Neural progenitor cell (in vitro differentiated cells): ENCODE results near the gene SMIM38. TPM values are rescaled to one million over a fixed set of nuclear protein-coding genes. Genes with fewer than 3 reads are reported as not detected.

Experiments used
- DNase-seq: peaks from one replicate; pipeline ENCODE4 v3.0.0-alpha.2; 2016; ENCODE audit warnings: low spot score
- H2AFZ ChIP-seq: fragments of 200-600 bp; sonication (generic); replicated peaks from 2 replicates; pipeline ENCODE4 v1.6.1; 2016; ENCODE audit warnings: antibody characterized with exemption
- H3F3A ChIP-seq: fragments of 200-600 bp; sonication (generic); 2 replicates; pipeline ENCODE4 v1.6.1; 2016; ENCODE audit warnings: antibody characterized with exemption, low read depth
- H3K27ac ChIP-seq: fragments of 200-600 bp; sonication (generic); 2 replicates; pipeline ENCODE4 v1.5.1; 2016; ENCODE audit warnings: mild to moderate bottlenecking
- H3K27me3 ChIP-seq: fragments of 200-600 bp; sonication (generic); 2 replicates; pipeline ENCODE4 v1.6.1; 2016; ENCODE audit warnings: mild to moderate bottlenecking, moderate library complexity
- H3K36me3 ChIP-seq: fragments of 200-600 bp; sonication (generic); 2 replicates; pipeline ENCODE4 v1.5.1; 2016
- H3K4me1 ChIP-seq: fragments of 200-600 bp; sonication (generic); 2 replicates; pipeline ENCODE4 v1.6.1; 2016; ENCODE audit warnings: mixed run types
- H3K4me2 ChIP-seq: fragments of 200-600 bp; sonication (generic); 2 replicates; pipeline ENCODE4 v1.6.1; 2016
- H3K4me3 ChIP-seq: fragments of 200-600 bp; sonication (generic); 2 replicates; pipeline ENCODE4 v1.5.1; 2016
- H3K79me2 ChIP-seq: fragments of 200-600 bp; sonication (generic); 2 replicates; pipeline ENCODE4 v1.6.1; 2016; ENCODE audit warnings: low read depth
- H3K9ac ChIP-seq: fragments of 200-600 bp; sonication (generic); 2 replicates; pipeline ENCODE4 v1.6.1; 2016
- H3K9me3 ChIP-seq: fragments of 200-600 bp; sonication (generic); 2 replicates; pipeline ENCODE4 v1.5.1; 2016; ENCODE audit warnings: low read depth
- H4K20me1 ChIP-seq: fragments of 200-600 bp; sonication (generic); 2 replicates; pipeline ENCODE4 v1.6.1; 2016; ENCODE audit warnings: low read depth
- H3K27ac Mint-ChIP-seq: 3 replicates; pipeline ENCODE4 v1.8.0; 2021; ENCODE audit warnings: mixed read lengths
- H3K27me3 Mint-ChIP-seq: 2 replicates; pipeline ENCODE4 v1.8.0; 2022; ENCODE audit warnings: low read depth, mild to moderate bottlenecking, inconsistent platforms, moderate library complexity, mixed read lengths; ENCODE audit not compliant: insufficient read depth
- H3K36me3 Mint-ChIP-seq: 3 replicates; pipeline ENCODE4 v1.8.0; 2021; ENCODE audit warnings: mixed read lengths
- H3K4me1 Mint-ChIP-seq: 3 replicates; pipeline ENCODE4 v1.8.0; 2021; ENCODE audit warnings: mixed read lengths
- H3K4me3 Mint-ChIP-seq: 3 replicates; pipeline ENCODE4 v1.8.0; 2021; ENCODE audit warnings: mild to moderate bottlenecking, moderate library complexity, mixed read lengths
- H3K9me3 Mint-ChIP-seq: 3 replicates; pipeline ENCODE4 v1.8.0; 2020; ENCODE audit warnings: mixed read lengths
- CTCF ChIP-seq: fragments of 200-600 bp; sonication (generic); IDR thresholded peaks from 2 replicates; pipeline ENCODE4 v1.5.1; 2017; ENCODE audit warnings: antibody characterized with exemption, mild to moderate bottlenecking
- EZH2 ChIP-seq: fragments of 200-600 bp; sonication (generic); IDR thresholded peaks from 2 replicates; pipeline ENCODE4 v1.6.1; 2017; ENCODE audit warnings: antibody characterized with exemption, mild to moderate bottlenecking, moderate library complexity
- EZH2phosphoT487 ChIP-seq: fragments of 200-600 bp; sonication (generic); IDR thresholded peaks from 2 replicates; pipeline ENCODE4 v1.6.1; 2017; ENCODE audit warnings: antibody characterized with exemption
- total RNA-seq: library from RNA; depleted of rRNA; stranded (reverse); fragments of >200 nt; gene quantifications from 2 replicates; pipeline ENCODE4 v1.2.3, GENCODE V29; 2015; ENCODE audit warnings: low replicate concordance

Gene SMIM38
- total RNA-seq, 1 donor from 2014 or later = 2.0 TPM

DNA sequence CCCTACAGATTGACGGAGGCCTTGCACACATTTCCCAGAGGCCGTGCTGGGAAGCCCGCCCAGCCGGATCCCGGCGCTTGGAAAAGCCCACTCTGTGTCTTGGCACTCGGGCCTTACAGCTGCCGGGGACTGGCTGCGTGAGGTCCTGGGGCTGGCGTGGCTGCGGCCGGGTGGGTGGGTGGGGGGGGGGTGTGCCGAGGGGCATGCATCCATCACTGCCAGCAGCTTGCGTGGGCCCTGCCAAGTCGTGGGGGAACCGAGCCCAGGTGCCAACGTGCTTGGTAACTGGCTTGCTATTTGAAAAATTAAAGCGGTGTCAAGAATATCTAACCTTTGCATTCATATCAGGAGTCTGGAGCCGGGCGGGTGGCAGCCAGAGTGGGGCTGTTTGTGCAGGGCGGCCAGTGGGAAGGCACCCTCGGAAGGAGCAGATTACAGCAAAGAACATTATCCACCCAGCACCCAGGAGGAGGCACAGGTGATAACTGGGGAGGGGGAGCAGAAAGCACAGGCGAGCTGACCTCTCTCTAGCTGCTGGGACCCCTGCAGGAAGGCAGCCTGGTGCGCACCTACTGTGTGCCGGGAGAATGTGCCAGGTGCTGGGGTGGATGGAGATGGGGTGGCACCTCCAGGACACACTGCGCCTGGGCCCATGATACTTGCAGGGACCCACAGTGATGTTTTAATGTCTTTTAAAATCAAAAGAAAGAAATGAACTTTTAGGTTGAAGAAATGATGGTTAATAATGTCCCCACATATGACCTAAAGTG lies 28.5 kb upstream of the SMIM38 start:
- no peak for TF ChIP-seq EZH2
- TF ChIP-seq EZH2phosphoT487 = no peak
- no peak for TF ChIP-seq CTCF
- H3K4me1 ChIP-seq = peaks cover 20% of the 10 kb centered on the region
- no peaks in the 10 kb centered on the region for H3K36me3 ChIP-seq
- H3K79me2 ChIP-seq = no peaks in the 10 kb centered on the region
- no peak overlapping the region for H3K27ac Mint-ChIP-seq
- peaks cover 20% of the 10 kb centered on the region for H3F3A ChIP-seq
- H3K27me3 Mint-ChIP-seq = peaks cover 13% of the 10 kb centered on the region
- H3K4me3 Mint-ChIP-seq = no peak overlapping the region
- no peaks in the 10 kb centered on the region for H3K9me3 ChIP-seq
- H3K9me3 Mint-ChIP-seq = peaks cover 10% of the 10 kb centered on the region
- no peak overlapping the region for H3K27ac ChIP-seq
- peaks cover 27% of the 10 kb centered on the region for H3K4me1 Mint-ChIP-seq
- H4K20me1 ChIP-seq = no peaks in the 10 kb centered on the region
- H3K4me2 ChIP-seq = no peak overlapping the region
- H3K9ac ChIP-seq = no peak overlapping the region
- no peaks in the 10 kb centered on the region for H3K27me3 ChIP-seq
- no peak overlapping the region for H3K4me3 ChIP-seq
- DNase-seq = no peak
- H2AFZ ChIP-seq = no peak overlapping the region
- H3K36me3 Mint-ChIP-seq = no peaks in the 10 kb centered on the region

DNA sequence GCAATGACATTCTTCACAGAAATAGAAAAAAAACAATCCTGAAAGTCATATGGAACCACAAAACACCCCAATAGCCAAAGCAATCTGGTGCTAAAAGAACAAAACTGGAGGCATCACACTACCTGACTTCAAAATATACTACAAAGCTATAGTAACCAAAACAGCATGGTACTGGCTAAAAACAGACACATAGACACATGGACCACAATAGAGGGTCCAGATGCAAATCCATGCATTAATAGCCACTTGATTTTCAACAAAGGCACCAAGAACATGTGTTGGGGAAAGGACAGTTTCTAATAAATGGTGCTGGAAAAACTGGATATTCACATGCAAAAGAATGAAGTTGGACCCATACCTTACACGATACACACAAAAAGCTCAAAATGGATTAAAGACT lies 27.9 kb upstream of the SMIM38 start:
- Mint-ChIP-seq H3K27me3 (peaks cover 13% of the 10 kb centered on the region), H3K4me3 (no peak overlapping the region), H3K4me1 (peaks cover 21% of the 10 kb centered on the region), H3K36me3 (no peaks in the 10 kb centered on the region), H3K27ac (no peak overlapping the region), H3K9me3 (peaks cover 10% of the 10 kb centered on the region)
- no peak overlapping the region for H2AFZ ChIP-seq
- H3K4me1 ChIP-seq = peaks cover 15% of the 10 kb centered on the region
- H3K4me3 ChIP-seq = no peak overlapping the region
- H3K4me2 ChIP-seq = no peak overlapping the region
- no peak for DNase-seq
- H3F3A ChIP-seq = peaks cover 14% of the 10 kb centered on the region
- H3K9ac ChIP-seq = no peak overlapping the region
- no peaks in the 10 kb centered on the region for H3K27me3 ChIP-seq
- H3K79me2 ChIP-seq = no peaks in the 10 kb centered on the region
- no peaks in the 10 kb centered on the region for H3K9me3 ChIP-seq
- TF ChIP-seq EZH2phosphoT487 = no peak
- TF ChIP-seq CTCF = no peak
- TF ChIP-seq EZH2 = no peak
- no peak overlapping the region for H3K27ac ChIP-seq
- H4K20me1 ChIP-seq = no peaks in the 10 kb centered on the region
- H3K36me3 ChIP-seq = no peaks in the 10 kb centered on the region

DNA sequence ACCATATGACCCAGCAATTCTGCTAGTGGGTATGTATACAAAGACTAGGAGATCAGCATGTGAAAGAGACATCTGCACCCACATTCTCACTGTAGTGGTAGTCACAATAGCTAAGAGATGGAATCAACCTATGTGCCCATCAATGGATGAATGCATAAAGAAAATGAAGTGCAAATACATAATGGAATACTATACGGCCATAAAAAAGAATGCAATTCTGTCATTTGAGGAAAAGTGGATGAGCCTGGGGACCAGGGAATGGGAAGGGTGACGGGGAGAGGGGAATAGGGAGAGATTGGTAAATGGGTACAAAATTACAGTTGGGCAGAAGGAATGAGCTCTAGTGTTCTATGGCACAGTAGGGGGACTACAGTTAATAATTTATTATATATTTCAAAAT lies 26.7 kb upstream of the SMIM38 start:
- no peak for DNase-seq
- Mint-ChIP-seq H3K27me3 (peaks cover 16% of the 10 kb centered on the region), H3K4me1 (peaks cover 14% of the 10 kb centered on the region), H3K27ac (no peak overlapping the region), H3K36me3 (peaks cover 3% of the 10 kb centered on the region), H3K4me3 (no peak overlapping the region), H3K9me3 (peaks cover 17% of the 10 kb centered on the region)
- H3K4me3 ChIP-seq = no peak overlapping the region
- no peak overlapping the region for H3K9ac ChIP-seq
- H4K20me1 ChIP-seq = no peaks in the 10 kb centered on the region
- TF ChIP-seq CTCF (no peak), EZH2 (no peak), EZH2phosphoT487 (no peak)
- H3K4me2 ChIP-seq = no peak overlapping the region
- peaks cover 6% of the 10 kb centered on the region for H3K4me1 ChIP-seq
- H2AFZ ChIP-seq = no peak overlapping the region
- peaks cover 2% of the 10 kb centered on the region for H3F3A ChIP-seq
- H3K79me2 ChIP-seq = no peaks in the 10 kb centered on the region
- H3K27ac ChIP-seq = no peak overlapping the region
- no peaks in the 10 kb centered on the region for H3K9me3 ChIP-seq
- H3K27me3 ChIP-seq = no peaks in the 10 kb centered on the region
- no peaks in the 10 kb centered on the region for H3K36me3 ChIP-seq
